GM18870 (cell line): ENCODE measurements around the gene SERAC1.

Source experiments
- ATAC-seq: cut with Tn5 transposase; IDR thresholded peaks from one replicate; pipeline ENCODE4 v1.9.1; 2021; ENCODE audit warnings: moderate library complexity; ENCODE audit not compliant: unreplicated experiment

Gene SERAC1

DNA sequence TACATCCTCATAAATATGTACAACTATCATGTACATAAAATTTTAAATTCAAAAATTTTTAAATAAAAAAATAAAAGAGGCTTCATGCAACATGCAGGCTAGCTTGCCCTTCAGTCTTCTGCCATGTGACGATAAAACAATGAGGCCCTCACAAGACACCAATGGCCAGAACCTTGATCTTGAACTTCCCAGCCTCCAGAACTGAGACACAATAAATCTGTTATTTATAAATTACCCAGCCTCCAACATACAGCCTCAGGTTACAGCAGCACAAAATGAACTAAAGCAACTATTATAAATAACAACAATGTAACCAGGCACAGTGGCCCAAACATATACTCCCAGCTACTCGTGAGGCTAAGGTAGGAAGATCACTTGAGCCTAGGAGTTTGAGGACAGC is 42.8 kb downstream of the SERAC1 start:
- ATAC-seq = no peak

DNA sequence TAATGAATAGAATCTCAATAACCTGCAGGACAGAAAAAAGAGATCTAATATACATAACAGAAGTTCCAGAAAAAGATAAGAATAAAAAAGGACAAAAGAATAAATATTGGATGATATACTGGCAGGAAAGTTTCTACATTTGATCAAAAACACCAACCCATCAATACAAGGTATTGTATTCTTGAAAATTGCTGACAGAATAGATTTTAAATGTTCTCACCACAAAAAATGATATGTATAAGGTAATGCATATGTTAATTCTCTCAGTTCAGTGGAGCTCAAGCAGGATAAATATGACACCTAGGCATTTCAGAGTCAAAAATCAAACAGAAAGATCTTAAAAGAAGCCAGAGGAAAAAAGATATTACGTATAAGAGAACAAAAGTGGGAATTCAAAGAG is 43.8 kb downstream of the SERAC1 start:
- no peak for ATAC-seq

DNA sequence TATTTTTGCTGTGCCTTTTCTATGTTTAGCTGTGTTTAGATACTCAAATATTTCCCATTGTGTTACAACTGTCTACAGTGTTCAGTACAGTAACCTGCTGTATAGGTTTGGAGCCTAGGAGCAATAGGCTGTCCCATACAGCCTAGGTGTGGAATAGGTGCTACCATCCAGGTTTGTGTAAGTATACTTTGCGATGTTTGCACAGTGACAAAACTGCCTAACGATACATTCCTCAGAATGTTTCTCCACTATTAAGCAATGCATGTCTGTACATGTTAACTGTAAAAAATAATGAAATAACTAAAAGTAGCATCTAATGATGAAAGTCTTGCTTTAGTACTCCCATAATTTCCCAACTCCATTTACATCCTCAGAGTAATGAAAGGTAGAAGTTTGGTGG is 46.0 kb downstream of the SERAC1 start:
- no peak for ATAC-seq

DNA sequence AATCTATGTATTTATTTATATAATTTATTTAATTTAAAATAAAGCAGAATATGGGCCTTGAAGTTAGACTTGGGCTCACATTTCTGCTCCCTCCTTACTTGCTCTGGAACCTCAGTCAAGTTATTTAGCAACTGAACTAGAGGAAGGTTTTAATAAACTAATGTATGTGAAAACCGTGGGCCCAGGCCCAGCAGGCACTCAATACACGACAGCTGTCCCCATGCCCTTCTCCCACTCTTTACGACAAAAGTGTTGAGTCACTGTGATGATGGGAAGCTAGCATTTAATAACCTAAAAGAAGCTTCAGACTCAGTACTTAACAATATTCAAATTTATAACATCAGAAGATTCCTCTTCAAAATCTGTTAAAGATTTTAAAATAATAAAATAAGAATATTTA is 46.7 kb downstream of the SERAC1 start:
- no peak for ATAC-seq

DNA sequence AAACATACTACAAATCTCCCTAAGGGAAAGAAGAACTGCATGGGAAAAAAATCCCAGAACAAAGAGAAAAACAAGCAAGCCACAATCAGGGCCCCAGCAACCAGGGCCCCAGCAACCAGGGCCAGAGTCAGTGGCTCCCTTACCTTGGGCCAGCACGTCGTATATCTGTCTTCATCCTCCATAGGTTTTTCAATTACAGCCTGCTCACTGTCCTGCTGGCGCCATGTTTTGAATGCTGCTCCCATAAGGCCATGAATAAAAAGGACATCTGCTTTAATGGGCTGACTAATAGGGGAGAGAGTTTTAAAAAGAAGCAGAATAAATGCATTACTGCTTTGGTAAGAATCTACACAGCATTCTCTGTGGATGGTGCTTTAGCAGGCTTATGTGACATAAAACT is 49.2 kb downstream of the SERAC1 start:
- ATAC-seq = no peak

DNA sequence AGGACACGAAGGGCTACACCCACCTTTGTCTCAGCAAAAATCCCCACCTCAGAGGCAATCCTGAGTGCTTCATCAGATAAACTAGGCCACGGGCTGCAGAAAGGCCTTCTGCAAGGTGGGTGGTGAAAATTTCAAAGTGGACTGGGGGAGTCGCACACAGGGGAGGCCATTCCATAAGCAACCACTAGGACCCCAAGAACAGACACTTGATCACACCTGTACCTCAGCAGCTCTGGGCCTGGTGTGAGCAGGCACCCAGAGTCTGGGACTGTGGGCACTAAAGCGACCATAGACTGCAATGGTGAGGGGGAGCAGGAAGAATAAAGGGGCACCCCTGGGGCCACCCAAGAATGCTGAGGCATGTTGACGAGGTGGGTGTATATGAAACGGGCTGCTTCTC is 52.6 kb downstream of the SERAC1 start:
- no peak for ATAC-seq

DNA sequence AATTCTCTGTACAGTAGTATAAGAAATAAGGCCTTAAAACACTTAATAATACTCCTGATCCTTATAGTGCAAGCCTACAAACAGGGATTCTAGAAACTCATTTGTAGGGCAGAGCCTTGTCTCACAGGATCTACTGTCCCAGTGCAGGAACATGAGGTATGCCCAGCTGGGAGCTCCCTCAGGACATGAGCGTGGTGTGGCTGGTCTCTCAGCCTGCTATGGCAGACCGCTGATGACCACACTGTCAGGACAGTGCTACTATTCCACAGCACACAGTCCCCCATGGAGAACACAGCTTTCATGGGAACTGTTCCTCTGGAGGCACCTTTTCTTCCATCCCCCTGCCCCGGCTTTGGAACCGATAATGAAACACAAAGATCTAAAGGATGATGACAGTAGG is 53.0 kb downstream of the SERAC1 start:
- ATAC-seq = no peak

DNA sequence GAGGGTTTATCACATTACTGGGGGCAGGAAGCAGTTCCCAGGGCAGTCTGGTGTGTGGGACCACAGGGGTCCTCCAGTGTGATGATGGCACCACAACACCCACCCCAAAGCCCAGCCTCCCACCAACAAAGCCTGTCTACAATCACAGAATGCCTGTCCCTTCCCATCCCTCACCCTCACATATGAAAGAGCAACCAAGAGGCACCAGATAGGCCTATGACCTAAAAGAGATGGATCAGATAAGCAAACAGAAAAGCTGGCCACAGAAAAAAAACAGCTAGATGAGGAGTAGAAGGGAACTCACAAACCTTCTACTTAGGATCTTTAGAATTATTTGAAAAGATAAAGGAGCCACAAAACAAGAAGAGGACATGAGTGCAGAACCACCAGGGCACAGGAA is 54.3 kb downstream of the SERAC1 start:
- ATAC-seq = no peak

DNA sequence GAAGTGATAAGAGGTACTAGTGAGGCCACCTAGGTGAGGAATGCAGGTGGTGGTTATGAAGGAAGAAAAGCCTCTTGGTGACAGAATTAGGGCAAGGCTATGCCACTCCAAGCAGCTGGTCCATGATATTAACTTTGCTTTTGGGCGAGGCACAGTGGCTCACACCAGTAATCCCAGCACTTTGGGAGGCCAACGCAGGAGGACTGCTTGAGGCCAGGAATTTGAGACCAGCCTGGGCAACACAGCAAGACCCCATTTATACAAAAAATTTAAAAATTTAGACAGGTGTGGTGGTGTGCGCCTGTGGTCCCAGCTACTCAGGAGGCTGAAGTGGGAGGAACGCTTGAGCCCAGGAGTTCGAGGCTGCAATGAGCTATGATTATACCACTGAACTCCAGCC is 56.1 kb downstream of the SERAC1 start:
- ATAC-seq = no peak

DNA sequence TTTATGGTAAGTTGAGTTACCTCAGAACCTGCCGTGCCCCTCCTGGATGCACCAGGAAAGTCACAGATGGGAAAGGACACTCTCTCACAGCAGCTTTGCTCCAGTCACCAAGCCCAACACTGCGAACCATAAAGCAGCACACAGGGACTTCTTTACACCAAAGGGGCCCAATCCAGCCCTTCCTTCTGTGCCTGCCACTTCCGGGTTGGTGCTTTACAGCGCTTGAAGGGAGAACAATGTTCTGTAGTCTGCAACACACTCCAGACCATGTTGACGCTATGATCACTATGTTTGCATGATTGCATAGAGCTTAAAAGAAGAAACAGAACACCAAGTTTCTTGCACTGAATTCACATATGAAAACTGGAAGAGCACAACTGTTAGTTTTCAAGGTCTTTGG is 57.1 kb downstream of the SERAC1 start:
- ATAC-seq = no peak

DNA sequence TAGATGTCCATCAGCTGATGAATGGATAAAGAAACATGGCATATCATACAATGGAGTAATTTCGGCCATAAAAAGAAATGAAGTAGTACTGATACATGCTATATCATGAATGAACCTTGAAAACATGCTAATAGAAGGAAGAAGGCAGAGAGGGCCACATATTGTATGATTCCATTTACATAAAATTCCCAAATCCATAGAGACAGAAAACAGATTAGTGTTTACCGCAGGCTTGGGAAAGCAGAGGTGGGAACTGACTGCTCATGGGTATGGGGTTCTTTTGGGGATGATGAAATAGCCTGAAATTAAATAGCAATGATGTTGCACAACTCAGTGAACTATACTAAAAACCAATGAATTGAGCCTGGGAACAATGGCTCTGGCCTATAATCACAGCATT is 58.3 kb downstream of the SERAC1 start:
- ATAC-seq = no peak

DNA sequence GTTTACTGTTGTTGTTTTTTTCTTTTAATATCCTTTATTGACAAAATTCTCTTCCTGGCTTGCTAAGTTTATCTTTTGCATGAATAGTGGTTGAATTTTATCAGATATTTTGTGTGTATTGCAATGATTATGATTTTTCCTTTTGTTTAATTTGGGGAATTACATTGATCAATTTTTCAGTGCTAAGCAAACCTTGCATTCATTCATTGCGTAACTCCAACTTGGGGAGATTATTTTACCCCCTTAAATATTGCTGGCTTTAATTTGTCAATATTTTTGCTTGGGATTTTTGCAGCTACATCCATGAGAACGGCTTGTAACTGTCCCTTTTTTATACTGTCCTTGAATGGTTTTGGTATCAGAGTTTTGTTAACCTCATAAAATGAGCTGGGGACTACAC is 63.4 kb downstream of the SERAC1 start:
- ATAC-seq = no peak

DNA sequence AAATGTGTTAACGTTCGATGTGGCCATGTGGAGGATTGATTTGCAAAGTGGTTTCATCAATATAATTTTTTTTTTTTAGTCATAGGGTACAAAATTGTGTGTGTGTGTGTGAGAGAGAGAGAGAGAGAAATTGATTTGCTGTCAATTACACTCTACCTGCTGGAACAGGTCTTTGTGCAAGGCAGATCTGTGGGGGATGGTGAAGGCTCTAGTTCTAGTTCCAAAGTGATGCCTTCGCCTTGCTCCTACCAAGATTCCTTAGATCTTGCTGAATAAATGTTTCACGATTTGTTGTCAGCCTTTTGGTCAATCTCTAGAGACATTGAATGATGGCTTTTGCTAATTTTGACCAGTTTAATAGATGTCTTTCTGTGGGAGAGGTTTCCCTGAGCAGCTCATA is 64.8 kb downstream of the SERAC1 start:
- no peak for ATAC-seq

DNA sequence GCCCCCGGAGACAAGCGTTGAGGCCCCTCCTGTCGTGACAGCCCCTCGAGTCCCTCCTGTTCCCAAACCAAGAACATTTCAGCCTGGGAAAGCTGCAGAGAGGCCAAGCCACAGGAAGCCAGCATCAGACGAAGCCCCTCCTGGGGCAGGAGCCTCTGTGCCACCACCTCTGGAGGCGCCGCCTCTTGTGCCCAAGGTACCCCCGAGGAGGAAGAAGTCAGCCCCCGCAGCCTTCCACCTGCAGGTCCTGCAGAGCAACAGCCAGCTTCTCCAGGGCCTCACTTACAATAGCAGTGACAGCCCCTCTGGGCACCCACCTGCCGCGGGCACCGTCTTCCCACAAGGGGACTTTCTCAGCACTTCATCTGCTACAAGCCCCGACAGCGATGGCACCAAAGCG is 72.4 kb downstream of the SERAC1 start:
- ATAC-seq = no peak

DNA sequence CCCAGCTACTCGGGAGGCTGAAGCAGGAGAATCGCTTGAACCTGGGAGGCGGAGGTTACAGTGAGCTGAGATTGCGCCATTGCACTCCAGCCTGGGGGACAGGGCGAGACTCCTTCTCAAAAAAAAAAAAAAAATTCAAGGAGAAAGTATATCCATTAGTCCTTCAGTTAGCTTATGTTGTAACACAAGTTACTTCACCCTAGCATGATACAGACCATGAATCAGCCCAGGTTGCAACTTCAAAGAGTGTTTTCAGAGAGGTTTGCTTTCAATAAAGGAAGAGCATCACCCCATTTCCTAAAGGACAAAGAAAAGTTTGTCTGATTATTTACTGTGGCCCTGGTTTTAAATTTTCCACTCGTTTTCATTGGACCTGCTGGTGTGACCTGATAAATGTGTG is 73.0 kb downstream of the SERAC1 start:
- ATAC-seq = no peak

DNA sequence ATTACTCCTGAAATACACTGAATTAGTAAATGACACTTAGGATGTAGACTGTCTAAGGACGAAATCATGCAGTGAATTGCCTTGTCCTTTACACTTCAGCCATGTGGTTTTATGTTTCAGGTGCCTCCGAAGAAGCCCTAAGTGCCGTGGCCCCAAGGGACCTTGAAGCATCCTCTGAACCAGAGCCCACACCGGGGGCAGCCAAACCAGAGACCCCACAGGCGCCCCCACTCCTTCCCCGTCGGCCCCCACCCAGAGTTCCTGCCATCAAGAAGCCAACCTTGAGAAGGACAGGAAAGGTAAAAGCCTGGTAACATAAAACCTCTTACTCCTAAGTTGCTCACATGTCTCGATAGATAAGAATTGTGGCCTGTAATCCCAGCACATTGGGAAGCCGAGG is 75.3 kb downstream of the SERAC1 start:
- ATAC-seq = no peak

DNA sequence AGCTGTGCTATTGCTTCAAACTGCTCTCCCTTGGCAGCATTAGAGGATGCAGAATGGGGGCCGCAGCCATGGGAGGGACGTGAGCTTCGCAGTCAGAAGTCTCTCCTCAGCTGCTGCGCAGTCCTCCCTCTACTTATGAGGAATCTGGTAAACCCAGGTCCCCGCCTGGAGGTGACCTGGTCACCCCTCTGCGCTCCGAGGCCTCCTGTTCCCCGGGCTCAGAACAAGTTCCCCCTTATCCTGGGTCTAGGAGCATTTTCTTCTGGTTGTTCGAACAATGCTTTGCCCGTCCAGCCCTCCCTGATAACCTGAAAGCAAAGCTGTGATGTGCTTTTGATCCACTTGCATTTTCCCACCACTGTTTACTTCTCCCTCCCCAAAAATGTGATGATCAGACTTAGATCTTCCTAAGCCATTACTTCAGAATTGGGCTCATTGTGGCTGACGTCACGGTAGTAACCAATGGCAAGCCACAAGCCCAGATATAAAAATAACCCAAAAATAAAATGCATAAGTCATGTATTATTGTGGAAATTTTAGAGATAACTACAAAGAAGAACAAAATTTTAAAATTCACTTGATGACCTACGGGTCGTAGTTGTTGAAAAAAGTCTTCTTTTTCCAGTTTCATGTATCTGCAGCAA is 80.7 kb downstream of the SERAC1 start:
- ATAC-seq = no peak

DNA sequence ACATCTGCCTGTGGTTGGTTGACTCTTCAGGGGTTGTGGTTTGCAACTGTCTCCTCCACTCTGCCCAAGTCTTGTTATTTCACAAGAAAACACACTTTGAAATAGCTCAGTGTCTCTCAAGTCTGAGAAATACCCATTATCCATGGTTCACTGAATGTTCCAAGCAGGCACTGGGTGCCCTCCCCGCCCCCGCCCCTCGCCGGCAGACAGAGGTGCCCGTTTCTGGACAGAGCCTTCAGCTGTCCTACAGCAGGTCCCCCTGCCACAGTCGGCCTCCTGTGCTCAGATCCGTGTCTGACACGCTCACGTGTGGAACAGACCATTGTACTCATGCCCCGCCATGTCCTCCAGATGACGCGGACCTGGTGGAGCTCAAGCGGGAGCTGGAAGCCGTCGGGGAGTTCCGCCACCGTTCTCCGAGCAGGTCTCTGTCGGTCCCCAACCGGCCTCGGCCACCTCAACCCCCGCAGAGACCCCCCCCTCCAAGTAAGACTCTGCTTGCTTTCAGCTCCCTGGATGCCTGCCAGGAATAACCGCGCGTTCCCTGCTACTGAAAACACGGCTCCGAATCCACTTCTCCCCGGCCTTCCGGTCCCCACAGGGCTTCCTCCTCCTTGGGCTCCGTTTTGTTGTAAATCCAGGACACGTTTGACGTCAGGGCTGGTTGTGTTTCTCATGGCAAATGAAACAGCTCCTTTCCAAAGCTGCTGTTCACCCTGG is 81.4 kb downstream of the SERAC1 start:
- ATAC-seq = no peak

DNA sequence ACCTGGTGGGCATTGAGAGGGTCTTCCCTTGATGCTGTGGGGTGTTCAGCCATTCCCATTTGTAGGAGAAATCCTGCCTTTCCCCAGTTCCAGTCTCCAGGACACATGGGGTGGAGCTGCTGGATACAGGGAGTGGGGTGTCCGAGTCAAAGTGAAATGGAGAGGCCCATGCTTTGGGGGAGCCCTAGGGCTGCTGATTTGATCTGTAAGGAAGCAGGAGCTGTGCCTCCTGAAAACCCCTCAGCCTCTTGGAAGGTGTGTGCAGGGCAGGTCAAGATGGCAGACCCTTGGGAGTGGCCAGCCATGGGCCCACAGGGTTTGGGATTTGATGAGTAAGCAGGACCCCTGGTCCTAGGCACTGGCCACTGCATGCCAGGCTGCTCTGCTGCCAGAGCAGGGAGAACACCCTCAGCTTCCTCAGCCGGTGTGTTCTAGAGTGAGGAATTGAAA is 82.0 kb downstream of the SERAC1 start:
- ATAC-seq = no peak

DNA sequence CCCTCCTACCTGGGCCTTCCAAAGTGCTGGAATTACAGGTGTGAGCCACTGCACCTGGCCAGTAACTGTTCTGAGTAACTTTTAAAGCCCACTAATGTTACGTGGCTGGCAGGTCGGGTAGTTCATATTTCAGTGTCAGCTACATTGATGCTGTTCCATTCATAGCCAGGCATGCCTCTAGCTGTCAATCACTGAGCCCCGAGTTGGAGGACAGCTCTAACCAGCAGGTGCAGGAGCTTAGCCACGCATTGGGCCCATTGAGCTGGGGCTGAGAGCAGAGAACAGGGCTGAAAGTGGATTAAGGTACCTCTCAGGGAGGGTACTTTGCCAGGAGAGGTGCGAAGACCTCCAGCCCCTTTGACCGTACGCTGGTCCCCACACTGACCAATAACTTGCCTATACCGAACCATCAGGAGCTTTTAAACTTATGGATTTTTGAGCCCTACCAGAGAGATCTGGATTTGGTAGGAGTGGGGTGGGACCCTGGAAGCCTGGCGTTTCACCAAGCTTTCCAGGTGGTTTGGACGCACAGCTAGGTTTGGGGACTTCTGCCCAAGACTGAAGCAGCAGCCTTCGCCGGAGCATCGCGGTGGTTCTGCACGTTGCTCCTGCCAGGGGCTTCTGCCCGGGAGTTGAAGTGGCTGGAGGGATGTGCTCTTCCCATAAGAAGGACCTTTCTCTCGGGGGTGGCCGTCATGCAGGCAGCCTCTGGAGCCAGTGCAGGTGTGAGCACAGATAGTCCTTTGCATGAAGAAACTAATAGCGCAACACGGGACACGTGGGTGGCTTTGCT is 82.6 kb downstream of the SERAC1 start:
- ATAC-seq = no peak

DNA sequence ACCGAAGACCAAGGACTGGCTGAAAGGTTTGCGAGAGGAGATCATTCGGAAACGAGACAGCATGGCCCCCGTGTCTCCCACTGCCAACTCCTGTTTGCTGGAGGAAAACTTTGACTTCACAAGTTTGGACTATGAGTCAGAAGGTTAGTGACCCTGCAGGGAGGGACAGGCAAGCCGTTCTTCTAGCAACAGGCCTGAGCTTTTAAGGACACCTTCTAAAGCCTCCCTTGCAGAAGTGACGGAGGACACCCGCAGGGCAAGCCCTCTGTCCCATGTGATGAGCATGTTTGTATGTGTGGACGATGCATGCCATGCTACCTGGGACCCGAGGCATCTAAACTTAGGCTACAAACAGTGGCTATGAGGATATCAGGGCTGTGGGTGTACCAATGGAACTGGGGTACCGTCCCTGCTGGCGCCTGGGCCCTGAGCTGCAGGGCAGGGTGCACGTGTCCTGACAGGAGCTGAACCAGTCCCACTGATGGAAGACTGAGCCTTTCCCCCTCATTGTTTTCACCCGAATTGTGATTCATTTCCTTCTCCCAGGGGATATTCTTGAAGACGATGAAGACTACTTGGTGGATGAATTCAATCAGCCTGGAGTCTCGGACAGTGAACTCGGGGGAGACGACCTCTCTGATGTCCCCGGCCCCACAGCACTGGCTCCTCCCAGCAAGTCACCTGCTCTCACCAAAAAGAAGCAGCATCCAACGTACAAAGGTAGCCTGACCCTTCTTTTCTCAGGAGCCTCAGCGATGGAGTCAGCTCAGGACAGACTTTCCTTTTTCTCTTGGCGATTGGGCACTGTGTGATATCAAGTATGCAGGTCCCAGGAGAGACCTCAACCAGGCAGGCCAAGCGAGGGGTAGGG is 84.4 kb downstream of the SERAC1 start:
- no peak for ATAC-seq
